OCI-LY7 (cell line): ENCODE measurements around the gene MTERF1.

ENCODE experiments used
- CTCF ChIP-seq: fragments of 200-600 bp; sonication (generic); conservative IDR thresholded peaks from 2 replicates; pipeline ENCODE4 v1.5.1; 2014; ENCODE audit warnings: mild to moderate bottlenecking, antibody characterized with exemption, low read length, moderate library complexity, mixed read lengths
- EZH2phosphoT487 ChIP-seq: fragments of 200-600 bp; sonication (generic); IDR thresholded peaks from 2 replicates; pipeline ENCODE4 v1.6.1; 2018; ENCODE audit warnings: low read depth, borderline replicate concordance, mild to moderate bottlenecking, mixed run types, antibody characterized with exemption, low read length, moderate library complexity, mixed read lengths

- TF ChIP-seq EZH2phosphoT487 (no peak), CTCF (no peak)
These were observed 30.0 kb downstream of the MTERF1 start for GRCh38 chr7:91850455-91850854.
